Measurements from ENCODE around the gene TRNP1.

TRNP1 gene

DNA sequence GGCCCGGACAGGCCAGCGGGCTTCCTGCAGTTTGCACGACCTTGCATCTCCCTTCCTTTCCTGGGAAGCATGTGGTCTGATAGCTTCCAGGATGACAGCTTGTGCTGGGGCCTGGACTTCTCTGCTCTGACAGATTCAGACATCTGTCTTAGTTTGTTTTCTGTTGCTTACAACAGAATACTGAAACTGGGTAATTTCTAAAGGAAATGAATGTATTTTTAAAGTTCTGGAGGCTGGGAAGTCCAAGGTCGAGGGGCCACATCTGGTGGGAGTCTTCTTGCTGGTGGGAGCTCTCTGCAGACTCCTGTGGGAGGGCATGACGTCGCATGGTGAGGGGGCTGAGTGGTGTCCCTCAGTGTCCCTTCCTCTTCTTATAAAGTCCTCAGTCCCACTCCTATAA is 54.4 kb downstream of the TRNP1 start:
- no peak overlapping the region for H3K4me3 ChIP-seq (replicated peaks; ENCODE audit: low read depth, low read length)
- TF ChIP-seq, protein P1, sequence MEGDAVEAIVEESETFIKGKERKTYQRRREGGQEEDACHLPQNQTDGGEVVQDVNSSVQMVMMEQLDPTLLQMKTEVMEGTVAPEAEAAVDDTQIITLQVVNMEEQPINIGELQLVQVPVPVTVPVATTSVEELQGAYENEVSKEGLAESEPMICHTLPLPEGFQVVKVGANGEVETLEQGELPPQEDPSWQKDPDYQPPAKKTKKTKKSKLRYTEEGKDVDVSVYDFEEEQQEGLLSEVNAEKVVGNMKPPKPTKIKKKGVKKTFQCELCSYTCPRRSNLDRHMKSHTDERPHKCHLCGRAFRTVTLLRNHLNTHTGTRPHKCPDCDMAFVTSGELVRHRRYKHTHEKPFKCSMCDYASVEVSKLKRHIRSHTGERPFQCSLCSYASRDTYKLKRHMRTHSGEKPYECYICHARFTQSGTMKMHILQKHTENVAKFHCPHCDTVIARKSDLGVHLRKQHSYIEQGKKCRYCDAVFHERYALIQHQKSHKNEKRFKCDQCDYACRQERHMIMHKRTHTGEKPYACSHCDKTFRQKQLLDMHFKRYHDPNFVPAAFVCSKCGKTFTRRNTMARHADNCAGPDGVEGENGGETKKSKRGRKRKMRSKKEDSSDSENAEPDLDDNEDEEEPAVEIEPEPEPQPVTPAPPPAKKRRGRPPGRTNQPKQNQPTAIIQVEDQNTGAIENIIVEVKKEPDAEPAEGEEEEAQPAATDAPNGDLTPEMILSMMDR (IDR thresholded peaks at IDR 0.05; ENCODE audit: low read depth, low read length, missing control alignments) = no peak
- DNase-seq (ENCODE audit: extremely low read depth, low read depth) = no peak

DNA sequence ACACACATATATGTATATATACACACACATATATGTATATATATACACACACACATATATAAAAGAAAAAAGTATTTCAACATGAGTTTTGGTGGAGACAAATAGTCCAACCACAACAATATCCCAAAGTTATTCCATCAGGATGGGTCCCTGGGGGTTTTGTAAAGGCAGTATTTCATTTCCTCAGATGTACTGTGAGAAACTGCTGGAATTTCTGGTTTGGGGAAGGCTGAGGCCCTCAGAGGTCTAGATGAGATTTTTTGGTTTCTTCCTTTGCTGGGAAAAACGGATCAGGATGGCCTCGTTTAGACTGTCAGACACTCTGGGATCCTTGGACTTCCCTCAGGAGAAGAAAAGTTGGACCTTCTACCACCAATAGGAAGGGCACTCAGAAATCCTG is 55.6 kb downstream of the TRNP1 start:
- no peak overlapping the region for H3K4me3 ChIP-seq (replicated peaks; ENCODE audit: low read depth, low read length)
- DNase-seq (ENCODE audit: extremely low read depth, low read depth) = no peak
- TF ChIP-seq, protein P1 (IDR thresholded peaks at IDR 0.05; ENCODE audit: low read depth, low read length, missing control alignments) = no peak

DNA sequence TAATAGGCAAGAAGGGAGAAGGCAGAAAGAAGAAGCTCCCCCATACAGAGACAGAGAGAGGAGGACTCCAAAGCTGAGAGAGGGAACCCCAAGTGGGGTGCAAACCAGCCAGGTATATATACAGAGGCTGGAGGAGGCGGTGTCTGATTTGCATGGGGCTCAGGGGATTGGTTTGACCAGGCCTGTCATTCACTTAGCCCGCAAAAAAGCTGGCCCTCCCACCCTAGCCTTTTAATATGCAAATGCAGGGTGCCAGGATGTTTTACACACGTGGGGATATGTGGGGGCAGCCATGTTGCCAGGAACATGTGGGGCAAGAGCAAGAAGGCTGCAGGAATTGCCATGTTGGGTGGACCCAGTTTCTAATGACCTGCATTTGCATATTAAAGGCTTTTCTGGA is 56.1 kb downstream of the TRNP1 start:
- no peak for DNase-seq (ENCODE audit: extremely low read depth, low read depth)
- no peak overlapping the region for H3K4me3 ChIP-seq (replicated peaks; ENCODE audit: low read depth, low read length)
- TF ChIP-seq, protein P1 (IDR thresholded peaks at IDR 0.05; ENCODE audit: low read depth, low read length, missing control alignments) = no peak

Measured in HFF-Myc (cell line).